PC-3 (cell line): ENCODE measurements around the gene FUNDC1. TPM values are rescaled to one million over a fixed set of nuclear protein-coding genes. Genes with fewer than 3 reads are reported as not detected.

Source experiments
- ATAC-seq: fragments of 200-7000 bp; cut with Tn5 transposase; 2 replicates; pipeline ENCODE4 v1.9.1; 2020; ENCODE audit warnings: mild to moderate bottlenecking, moderate library complexity
- BruUV-seq: library from RNA; stranded (reverse); fragments of 400-500 nt; replicated peaks from 2 replicates; lab custom pipeline; 2021; lab: Mats Ljungman, UMichigan
- CTCF ChIA-PET: fragments of 300-600 bp; sonication (Branson Sonifier 250); formaldehyde crosslinking; loops from one replicate; lab custom pipeline; 2022; ENCODE audit warnings: antibody characterized with exemption; lab: Charles Lee
- POLR2A ChIA-PET: fragments of 300-600 bp; sonication (Branson Sonifier 250); formaldehyde crosslinking; loops from one replicate; lab custom pipeline; 2022; ENCODE audit warnings: antibody characterized with exemption; ENCODE audit not compliant: unreplicated experiment; lab: Charles Lee
- DNase-seq: peaks from one replicate; pipeline ENCODE4 v3.0.0-alpha.2; 2015
- H2AFZ ChIP-seq: fragments of 300-600 bp; sonication (generic); 2 replicates; pipeline ENCODE4 v1.6.0; 2016; ENCODE audit warnings: antibody characterized with exemption, low read length
- H3F3A ChIP-seq: fragments of 300-600 bp; sonication (generic); one replicate; pipeline ENCODE4 v1.6.0; 2017; ENCODE audit warnings: antibody characterized with exemption, low read length, control low read depth, mild to moderate bottlenecking; ENCODE audit not compliant: unreplicated experiment
- H3K27ac ChIP-seq: fragments of 300-600 bp; sonication (generic); 2 replicates; pipeline ENCODE4 v1.5.1; 2016; ENCODE audit warnings: mild to moderate bottlenecking, low read length
- H3K27me3 ChIP-seq: fragments of 300-600 bp; sonication (generic); 2 replicates; pipeline ENCODE4 v1.6.1; 2016; ENCODE audit warnings: low read length, mixed read lengths
- H3K36me3 ChIP-seq: fragments of 300-600 bp; sonication (generic); 2 replicates; pipeline ENCODE4 v1.6.1; 2016; ENCODE audit warnings: low read depth, mixed run types, low read length, mixed read lengths
- H3K4me1 ChIP-seq: fragments of 300-600 bp; sonication (generic); 2 replicates; pipeline ENCODE4 v1.5.1; 2016; ENCODE audit warnings: low read length; ENCODE audit not compliant: insufficient read depth
- H3K4me2 ChIP-seq: fragments of 300-600 bp; sonication (generic); 2 replicates; pipeline ENCODE4 v1.6.0; 2016; ENCODE audit warnings: low read length
- H3K4me3 ChIP-seq: fragments of 300-600 bp; sonication (generic); 2 replicates; pipeline ENCODE4 v1.5.1; 2016; ENCODE audit warnings: mild to moderate bottlenecking, low read length, mixed read lengths
- H3K79me2 ChIP-seq: fragments of 300-600 bp; sonication (generic); 2 replicates; pipeline ENCODE4 v1.6.1; 2017; ENCODE audit warnings: low read length, mixed read lengths
- H3K9ac ChIP-seq: fragments of 300-600 bp; sonication (generic); 2 replicates; pipeline ENCODE4 v1.6.0; 2016; ENCODE audit warnings: mild to moderate bottlenecking, low read length
- H3K9me2 ChIP-seq: fragments of 300-600 bp; sonication (generic); replicated peaks from 2 replicates; pipeline ENCODE4 v1.6.1; 2016; ENCODE audit warnings: mixed run types, low read length, mixed read lengths
- H3K9me3 ChIP-seq: fragments of 300-600 bp; sonication (generic); 2 replicates; pipeline ENCODE4 v1.6.1; 2016; ENCODE audit warnings: low read length, mixed read lengths
- H4K20me1 ChIP-seq: fragments of 300-600 bp; sonication (generic); 2 replicates; pipeline ENCODE4 v1.6.1; 2016; ENCODE audit warnings: low read length, mixed read lengths
- EZH2 ChIP-seq: fragments of 300-600 bp; sonication (generic); IDR thresholded peaks from one replicate; pipeline ENCODE4 v1.6.1; 2017; ENCODE audit warnings: antibody characterized with exemption, mild to moderate bottlenecking, low read length; ENCODE audit not compliant: unreplicated experiment
- EZH2phosphoT487 ChIP-seq: fragments of 300-600 bp; sonication (generic); IDR thresholded peaks from 2 replicates; pipeline ENCODE4 v1.6.1; 2018; ENCODE audit warnings: mild to moderate bottlenecking, antibody characterized with exemption, low read length, borderline replicate concordance
- intact Hi-C: fragments of 100-400 bp; cut with micrococcal nuclease; formaldehyde crosslinking; loops from 2 replicates; pipeline ENCODE4 v1.9.0; 2023
- total RNA-seq: library from RNA; depleted of rRNA; stranded (reverse); fragments of >200 nt; gene quantifications from 2 replicates; pipeline ENCODE4 v1.2.3, GENCODE V29; 2014
- TF ChIP-seq, protein P1 (sequence below): fragments of 300-600 bp; sonication (generic); conservative IDR thresholded peaks from 2 replicates; pipeline ENCODE4 v1.5.1; 2017; ENCODE audit warnings: antibody characterized with exemption, low read depth, mild to moderate bottlenecking, low read length

Gene FUNDC1
- total RNA-seq, 1 experiment from 2014 or later, result 28.0 TPM

GRCh38 chrX:44580466-44580865 is 37.8 kb upstream of the FUNDC1 start:
- peak; percentile 99 for ATAC-seq
- POLR2A ChIA-PET, result no interaction called here
- Histone ChIP-seq H3K27me3 (no peaks in the 10 kb centered on the region), H3K36me3 (no peaks in the 10 kb centered on the region), H2AFZ (no peak overlapping the region), H3K4me1 (peaks cover 7% of the 10 kb centered on the region; the same call in 1 of the 2 replicates), H3K9me3 (no peaks in the 10 kb centered on the region), H3K79me2 (no peaks in the 10 kb centered on the region), H3K9me2 (no peaks in the 10 kb centered on the region), H3K4me2 (no peak overlapping the region), H4K20me1 (no peaks in the 10 kb centered on the region), H3K9ac (no peak overlapping the region), H3F3A (no peaks in the 10 kb centered on the region), H3K27ac (no peak overlapping the region), H3K4me3 (no peak overlapping the region)
- CTCF ChIA-PET, result no interaction called here
- DNase-seq, result peak; percentile 88
- BruUV-seq, result no TSS peak
- no peak for TF ChIP-seq EZH2
- TF ChIP-seq, protein P1, sequence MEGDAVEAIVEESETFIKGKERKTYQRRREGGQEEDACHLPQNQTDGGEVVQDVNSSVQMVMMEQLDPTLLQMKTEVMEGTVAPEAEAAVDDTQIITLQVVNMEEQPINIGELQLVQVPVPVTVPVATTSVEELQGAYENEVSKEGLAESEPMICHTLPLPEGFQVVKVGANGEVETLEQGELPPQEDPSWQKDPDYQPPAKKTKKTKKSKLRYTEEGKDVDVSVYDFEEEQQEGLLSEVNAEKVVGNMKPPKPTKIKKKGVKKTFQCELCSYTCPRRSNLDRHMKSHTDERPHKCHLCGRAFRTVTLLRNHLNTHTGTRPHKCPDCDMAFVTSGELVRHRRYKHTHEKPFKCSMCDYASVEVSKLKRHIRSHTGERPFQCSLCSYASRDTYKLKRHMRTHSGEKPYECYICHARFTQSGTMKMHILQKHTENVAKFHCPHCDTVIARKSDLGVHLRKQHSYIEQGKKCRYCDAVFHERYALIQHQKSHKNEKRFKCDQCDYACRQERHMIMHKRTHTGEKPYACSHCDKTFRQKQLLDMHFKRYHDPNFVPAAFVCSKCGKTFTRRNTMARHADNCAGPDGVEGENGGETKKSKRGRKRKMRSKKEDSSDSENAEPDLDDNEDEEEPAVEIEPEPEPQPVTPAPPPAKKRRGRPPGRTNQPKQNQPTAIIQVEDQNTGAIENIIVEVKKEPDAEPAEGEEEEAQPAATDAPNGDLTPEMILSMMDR, result no peak
- no peak for TF ChIP-seq EZH2phosphoT487
- intact Hi-C loops, result no loop called here

GRCh38 chrX:44572340-44572938 is 29.8 kb upstream of the FUNDC1 start:
- Histone ChIP-seq H2AFZ (no peak overlapping the region), H3K4me2 (no peak overlapping the region), H3K9me2 (no peaks in the 10 kb centered on the region), H3K27me3 (no peaks in the 10 kb centered on the region), H3K4me1 (peaks cover 8% of the 10 kb centered on the region; the same call in 1 of the 2 replicates), H3K4me3 (no peak overlapping the region), H3K27ac (no peak overlapping the region), H4K20me1 (no peaks in the 10 kb centered on the region), H3K36me3 (no peaks in the 10 kb centered on the region), H3F3A (no peaks in the 10 kb centered on the region), H3K9ac (no peak overlapping the region), H3K79me2 (no peaks in the 10 kb centered on the region), H3K9me3 (no peaks in the 10 kb centered on the region)
- no peak for DNase-seq
- no peak for ATAC-seq
- no TSS peak for BruUV-seq
- CTCF ChIA-PET, result no interaction called here
- POLR2A ChIA-PET, result no interaction called here
- intact Hi-C loops, result no loop called here
- TF ChIP-seq, protein P1, result no peak
- TF ChIP-seq EZH2 (no peak), EZH2phosphoT487 (no peak)

GRCh38 chrX:44570522-44570921 is 27.9 kb upstream of the FUNDC1 start:
- ChIA-PET CTCF (no interaction called here), POLR2A (no interaction called here)
- H3F3A ChIP-seq, result no peaks in the 10 kb centered on the region
- no peaks in the 10 kb centered on the region for H3K27me3 ChIP-seq
- no peak overlapping the region for H3K4me3 ChIP-seq
- no TSS peak for BruUV-seq
- H3K9me2 ChIP-seq, result no peaks in the 10 kb centered on the region
- peak overlapping the region; percentile 25 for H3K27ac ChIP-seq
- H3K4me2 ChIP-seq, result no peak overlapping the region
- H2AFZ ChIP-seq, result no peak overlapping the region
- H3K79me2 ChIP-seq, result no peaks in the 10 kb centered on the region
- DNase-seq (peak; percentile 51), ATAC-seq (peak; percentile 66)
- H3K9ac ChIP-seq, result no peak overlapping the region
- H3K36me3 ChIP-seq, result no peaks in the 10 kb centered on the region
- TF ChIP-seq EZH2 (no peak), EZH2phosphoT487 (no peak)
- TF ChIP-seq, protein P1, result no peak
- no peaks in the 10 kb centered on the region for H4K20me1 ChIP-seq
- intact Hi-C loops, result no loop called here
- no peaks in the 10 kb centered on the region for H3K9me3 ChIP-seq
- H3K4me1 ChIP-seq, result peaks cover 8% of the 10 kb centered on the region; the same call in 1 of the 2 replicates
